ENCODE results near the gene DSN1.

- TF ChIP-seq CTCF (IDR thresholded peaks at IDR 0.05) (no peak), EP300 (IDR thresholded peaks at IDR 0.05) (no peak), POLR2A (IDR thresholded peaks at IDR 0.05) (no peak)
Observed at GRCh38 chr20:36732456-36732855, 41.1 kb downstream of the DSN1 start.
